ENCODE data around the gene OCIAD1. TPM values are rescaled to one million over a fixed set of nuclear protein-coding genes. Genes with fewer than 3 reads are reported as not detected.

The OCIAD1 gene
- total RNA-seq, 1 experiment from 2014 or later, result 61.0 TPM

GRCh38 chr4:48899432-48899749 is 68.5 kb downstream of the OCIAD1 start:
- Histone ChIP-seq H3K9me3 (ENCODE audit: low read length) (no peaks in the 10 kb centered on the region), H3K79me2 (ENCODE audit: low read length) (peaks cover 5% of the 10 kb centered on the region), H3K4me1 (ENCODE audit: insufficient read depth, low read length) (0 out of 2 replicates have a peak, but pooled peaks cover 9% of the 10 kb centered on the region), H2AFZ (ENCODE audit: low read length) (no peak overlapping the region), H3K9me2 (replicated peaks; ENCODE audit: low read length) (no peaks in the 10 kb centered on the region), H3K9ac (ENCODE audit: low read length) (no peak overlapping the region), H4K20me1 (ENCODE audit: low read length) (no peaks in the 10 kb centered on the region), H3K27me3 (ENCODE audit: low read length) (no peaks in the 10 kb centered on the region), H3F3A (ENCODE audit: low read length, unreplicated experiment) (no peaks in the 10 kb centered on the region), H3K36me3 (ENCODE audit: low read depth, low read length) (peaks cover 28% of the 10 kb centered on the region), H3K27ac (ENCODE audit: low read length) (no peak overlapping the region), H3K4me2 (ENCODE audit: low read length) (no peak overlapping the region), H3K4me3 (ENCODE audit: low read length) (no peak overlapping the region)
- CTCF ChIA-PET, result no interaction called here
- TF ChIP-seq EZH2phosphoT487 (IDR thresholded peaks at IDR 0.05; ENCODE audit: borderline replicate concordance, low read length), result no peak
- no peak for ATAC-seq
- BruUV-seq (replicated peaks), result no TSS peak
- intact Hi-C loops (cut with micrococcal nuclease), result no loop called here
- DNase-seq, result no peak
- POLR2A ChIA-PET (ENCODE audit: unreplicated experiment), result no interaction called here

GRCh38 chr4:48899950-48900349 is 69.1 kb downstream of the OCIAD1 start:
- Histone ChIP-seq H3K9me2 (replicated peaks; ENCODE audit: low read length) (no peaks in the 10 kb centered on the region), H3K4me2 (ENCODE audit: low read length) (no peak overlapping the region), H3K79me2 (ENCODE audit: low read length) (peaks cover 11% of the 10 kb centered on the region), H3K27ac (ENCODE audit: low read length) (no peak overlapping the region), H3K27me3 (ENCODE audit: low read length) (no peaks in the 10 kb centered on the region), H3K9me3 (ENCODE audit: low read length) (no peaks in the 10 kb centered on the region), H3K9ac (ENCODE audit: low read length) (no peak overlapping the region), H3K4me3 (ENCODE audit: low read length) (no peak overlapping the region), H3K36me3 (ENCODE audit: low read depth, low read length) (peaks cover 32% of the 10 kb centered on the region), H4K20me1 (ENCODE audit: low read length) (no peaks in the 10 kb centered on the region), H3F3A (ENCODE audit: low read length, unreplicated experiment) (no peaks in the 10 kb centered on the region), H2AFZ (ENCODE audit: low read length) (no peak overlapping the region), H3K4me1 (ENCODE audit: insufficient read depth, low read length) (peaks cover 15% of the 10 kb centered on the region)
- ChIA-PET CTCF (no interaction called here), POLR2A (ENCODE audit: unreplicated experiment) (no interaction called here)
- intact Hi-C loops (cut with micrococcal nuclease), result loop anchor here (10.0 kb wide), 1 partner anchor 45 kb away; no protein-coding TSS in a partner anchor
- no peak for TF ChIP-seq EZH2 (IDR thresholded peaks at IDR 0.05; ENCODE audit: low read length, unreplicated experiment)
- no peak for TF ChIP-seq CTCF (conservative IDR thresholded peaks at IDR 0.05; ENCODE audit: low read depth, low read length)
- TF ChIP-seq EZH2phosphoT487 (IDR thresholded peaks at IDR 0.05; ENCODE audit: borderline replicate concordance, low read length), result no peak
- DNase-seq (no peak), ATAC-seq (no peak)
- BruUV-seq (replicated peaks), result no TSS peak

GRCh38 chr4:48901196-48901595 is 70.3 kb downstream of the OCIAD1 start:
- H3K4me3 ChIP-seq (ENCODE audit: low read length), result no peak overlapping the region
- no peaks in the 10 kb centered on the region for H3K9me3 ChIP-seq (ENCODE audit: low read length)
- H3K36me3 ChIP-seq (ENCODE audit: low read depth, low read length), result peaks cover 32% of the 10 kb centered on the region
- ChIA-PET CTCF (interaction anchor here (0.6 kb wide), 1 partner anchor 73 kb away, joined by 7 read pairs; no protein-coding TSS in a partner anchor), POLR2A (ENCODE audit: unreplicated experiment) (no interaction called here)
- peaks cover 23% of the 10 kb centered on the region for H3K79me2 ChIP-seq (ENCODE audit: low read length)
- DNase-seq (no peak), ATAC-seq (no peak)
- H3K4me1 ChIP-seq (ENCODE audit: insufficient read depth, low read length), result peaks cover 26% of the 10 kb centered on the region
- no peaks in the 10 kb centered on the region for H3K27me3 ChIP-seq (ENCODE audit: low read length)
- no peak overlapping the region for H3K4me2 ChIP-seq (ENCODE audit: low read length)
- intact Hi-C loops (cut with micrococcal nuclease), result loop anchor here (10.0 kb wide), 1 partner anchor 46 kb away; no protein-coding TSS in a partner anchor
- BruUV-seq (replicated peaks), result no TSS peak
- H3K9me2 ChIP-seq (replicated peaks; ENCODE audit: low read length), result no peaks in the 10 kb centered on the region
- H4K20me1 ChIP-seq (ENCODE audit: low read length), result no peaks in the 10 kb centered on the region
- no peak overlapping the region for H2AFZ ChIP-seq (ENCODE audit: low read length)
- no peak for TF ChIP-seq EZH2 (IDR thresholded peaks at IDR 0.05; ENCODE audit: low read length, unreplicated experiment)
- no peak for TF ChIP-seq EZH2phosphoT487 (IDR thresholded peaks at IDR 0.05; ENCODE audit: borderline replicate concordance, low read length)
- TF ChIP-seq CTCF (conservative IDR thresholded peaks at IDR 0.05; ENCODE audit: low read depth, low read length), result no peak
- no peak overlapping the region for H3K27ac ChIP-seq (ENCODE audit: low read length)
- H3K9ac ChIP-seq (ENCODE audit: low read length), result no peak overlapping the region
- no peaks in the 10 kb centered on the region for H3F3A ChIP-seq (ENCODE audit: low read length, unreplicated experiment)
